GM21360 (cell line): ENCODE measurements around the gene BCL2L1.
"Not testable (repeated sequence)": the region's sequence is repeated elsewhere in the genome, so short reads cannot be mapped to it uniquely, and the experiment has no call there.

Experiments used
- ATAC-seq: cut with Tn5 transposase; IDR thresholded peaks from one replicate; pipeline ENCODE4 v1.9.1; 2021; ENCODE audit warnings: mild to moderate bottlenecking, moderate library complexity; ENCODE audit not compliant: unreplicated experiment

BCL2L1 gene

GRCh38 chr20:31722257-31723068 is at the start of gene BCL2L1:
BCL2L1 (minus strand) TSS chr20:31722868; CDS start chr20:31722218, 650 bp downstream.
- peak; percentile 24 for ATAC-seq

- no peak for ATAC-seq
These were observed 47.6 kb upstream of the BCL2L1 start for GRCh38 chr20:31770243-31770642.

DNA sequence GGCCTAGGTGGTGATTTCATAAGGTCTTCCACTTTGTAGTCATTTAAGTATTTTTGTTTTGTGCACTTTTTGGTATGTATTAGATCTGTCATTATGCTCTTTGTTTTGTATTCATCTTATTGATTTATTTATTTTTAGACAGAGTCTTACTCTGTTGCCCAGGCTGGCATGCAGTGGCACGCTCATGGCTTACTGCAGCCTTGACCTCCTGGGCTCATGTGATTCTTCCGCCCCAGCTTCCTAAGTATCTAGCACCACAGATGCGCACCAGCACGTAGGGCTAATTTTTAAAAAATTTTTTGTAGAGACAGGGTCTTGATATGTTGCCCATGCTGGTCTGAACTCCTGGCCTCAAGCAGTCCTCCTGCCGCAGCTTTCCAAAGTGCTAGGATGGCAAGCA is 47.0 kb upstream of the BCL2L1 start:
- ATAC-seq = no peak

DNA sequence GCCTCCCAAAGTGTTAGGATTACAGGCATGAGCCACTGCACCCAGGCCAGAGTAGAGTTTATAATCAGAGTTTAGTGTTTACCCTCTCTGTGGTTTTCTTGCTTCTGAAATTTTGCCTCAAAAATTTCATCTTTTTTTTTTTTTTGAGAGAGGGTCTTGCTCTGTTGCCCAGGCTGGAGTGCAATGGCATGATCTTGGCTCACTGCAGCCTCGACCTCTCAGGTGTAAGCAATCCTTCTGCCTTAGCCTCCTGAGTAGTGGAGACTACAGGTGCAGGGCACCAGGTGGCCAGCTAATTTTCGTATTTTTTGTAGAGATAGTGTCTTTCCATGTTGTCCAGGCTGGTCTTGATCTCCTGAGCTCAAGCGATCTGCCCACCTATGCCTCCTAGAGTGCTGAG is 45.1 kb upstream of the BCL2L1 start:
- no peak for ATAC-seq

- ATAC-seq = no peak
These were observed 42.1 kb upstream of the BCL2L1 start for GRCh38 chr20:31764641-31765305.

- ATAC-seq = no peak
These were observed 38.0 kb upstream of the BCL2L1 start for GRCh38 chr20:31760519-31761240.

- no peak for ATAC-seq
These were observed 37.3 kb upstream of the BCL2L1 start for GRCh38 chr20:31759836-31760518.

- no peak for ATAC-seq
These were observed 36.3 kb upstream of the BCL2L1 start for GRCh38 chr20:31758991-31759390.

- ATAC-seq = no peak
These were observed 35.9 kb upstream of the BCL2L1 start for GRCh38 chr20:31758521-31758920.

DNA sequence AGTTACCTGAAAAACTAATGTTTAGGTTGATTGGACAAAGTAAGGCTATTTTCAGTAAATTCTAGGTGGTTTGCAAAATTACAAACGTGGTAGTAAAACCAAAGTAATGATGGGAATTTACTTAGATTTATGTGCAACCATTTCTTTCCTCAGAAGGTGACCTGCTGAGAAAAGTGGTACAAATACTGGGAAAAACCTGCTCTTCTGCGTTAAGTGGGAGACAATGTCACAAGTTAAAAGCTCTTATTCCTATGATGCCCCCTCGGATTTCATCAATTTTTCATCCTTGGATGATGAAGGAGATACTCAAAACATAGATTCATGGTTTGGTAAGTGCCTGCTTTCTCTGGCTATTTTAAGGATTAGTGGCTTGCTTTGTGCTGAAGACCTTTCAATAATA is 34.6 kb upstream of the BCL2L1 start:
- ATAC-seq = no peak

GRCh38 chr20:31751126-31751525 is 28.5 kb upstream of the BCL2L1 start:
- ATAC-seq = no peak

DNA sequence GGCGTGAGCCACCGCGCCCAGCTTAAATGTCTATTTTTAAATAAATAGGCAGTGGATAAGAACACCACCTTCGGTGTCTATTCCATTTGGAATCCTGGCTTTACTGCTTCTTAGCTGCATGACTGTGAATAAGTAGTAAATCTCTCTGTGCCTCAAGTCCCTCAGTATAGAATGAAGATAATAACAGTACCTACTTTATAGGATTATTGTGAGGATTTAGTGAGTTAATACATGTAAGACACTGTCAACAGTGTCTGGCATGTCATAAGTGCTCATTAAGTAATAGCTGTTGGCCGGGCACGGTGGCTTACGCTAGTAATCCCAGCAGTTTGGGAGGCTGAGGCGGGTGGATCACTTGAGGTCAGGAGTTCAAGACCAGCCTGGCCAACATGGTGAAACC is 26.6 kb upstream of the BCL2L1 start:
- ATAC-seq = no peak

- ATAC-seq = no peak
These were observed 25.0 kb upstream of the BCL2L1 start for GRCh38 chr20:31747640-31748039.

- ATAC-seq = not testable (repeated sequence)
These were observed 24.4 kb upstream of the BCL2L1 start for GRCh38 chr20:31747028-31747427.

DNA sequence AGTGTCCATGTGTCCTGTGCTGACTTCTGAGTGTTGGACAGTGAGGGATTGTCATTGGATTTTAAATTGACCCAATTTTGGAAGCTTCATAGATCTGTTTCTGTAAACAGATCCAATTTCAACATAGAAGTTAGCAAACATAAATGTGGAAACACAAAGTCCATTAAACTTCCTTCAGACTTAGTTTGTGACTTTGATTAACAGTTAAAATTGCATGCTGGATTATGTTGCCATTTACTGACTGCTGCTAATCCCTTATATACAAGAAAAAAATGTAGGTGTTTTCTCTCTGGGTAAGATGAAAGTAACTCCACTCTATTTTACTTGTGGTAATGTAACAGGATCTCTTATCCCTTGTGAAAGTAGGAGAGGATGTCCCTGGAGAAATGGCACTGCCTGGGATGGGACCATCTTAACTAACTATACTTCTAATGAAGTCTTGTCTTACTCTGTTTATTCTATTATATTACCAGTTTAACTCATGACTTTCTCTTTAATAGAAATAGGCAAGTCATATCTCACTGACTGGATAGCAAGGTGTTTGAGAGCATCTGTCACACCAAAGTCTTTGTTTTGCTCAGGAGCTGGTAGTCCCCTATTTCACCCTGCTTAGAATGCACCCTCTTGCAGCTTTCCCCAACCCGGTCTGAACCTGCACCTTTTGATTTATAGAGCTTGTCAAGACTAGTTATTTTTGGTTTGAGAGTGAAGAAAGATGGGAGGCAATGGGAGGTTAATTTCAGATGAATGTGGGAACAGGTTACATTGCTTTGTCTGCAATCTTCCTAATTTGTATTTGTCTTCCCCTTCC is 23.6 kb upstream of the BCL2L1 start:
- no peak for ATAC-seq

DNA sequence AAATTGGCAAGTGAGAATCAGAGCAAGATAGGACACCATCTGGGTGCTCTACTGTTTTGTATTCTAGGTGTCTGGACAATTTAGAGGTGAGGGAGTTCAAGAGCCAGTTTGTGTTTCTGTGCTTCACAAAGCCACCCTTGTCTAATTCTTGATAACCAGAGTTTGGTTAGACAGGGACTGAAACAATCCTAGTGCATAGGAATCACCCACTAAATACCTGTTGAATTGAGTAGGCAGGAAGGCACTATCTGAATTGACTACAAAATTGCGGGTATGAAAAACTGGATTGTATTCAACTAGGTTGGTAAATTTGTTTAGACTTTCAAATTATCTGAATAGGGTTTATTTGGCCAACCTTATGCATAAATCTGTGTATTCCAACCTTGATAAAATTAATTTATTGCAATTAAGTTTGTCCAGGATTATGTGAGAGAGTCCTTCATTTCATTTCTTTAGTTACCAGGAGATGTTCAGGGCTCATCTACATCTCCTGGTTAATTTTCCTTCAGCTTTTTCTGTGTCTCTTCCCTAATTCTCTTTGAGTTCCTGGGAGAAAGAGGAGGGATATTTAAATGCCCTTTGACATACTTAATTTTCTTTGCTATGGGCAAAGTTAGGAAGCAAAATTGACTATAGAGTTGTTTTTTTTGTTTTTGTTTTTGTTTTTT is 18.1 kb upstream of the BCL2L1 start:
- no peak for ATAC-seq

DNA sequence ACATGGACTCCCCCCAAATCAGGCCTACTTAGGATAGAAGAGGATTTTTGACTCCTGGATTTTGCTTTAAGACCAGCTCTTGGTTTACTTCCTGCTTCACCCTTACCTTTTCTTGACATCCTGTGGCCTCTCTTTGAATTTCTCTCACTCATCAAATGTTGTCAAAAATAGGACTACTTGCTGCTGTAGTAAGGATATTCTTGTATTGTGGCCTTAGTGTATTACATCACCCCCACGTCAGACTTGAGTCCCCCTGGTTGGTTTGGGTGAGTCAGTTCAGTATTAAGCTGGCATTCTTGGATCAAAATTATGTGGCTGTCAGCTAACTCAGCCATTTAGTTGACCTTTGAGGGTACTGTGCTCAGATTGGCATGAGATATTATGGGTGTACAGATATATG is 17.5 kb upstream of the BCL2L1 start:
- ATAC-seq = no peak

DNA sequence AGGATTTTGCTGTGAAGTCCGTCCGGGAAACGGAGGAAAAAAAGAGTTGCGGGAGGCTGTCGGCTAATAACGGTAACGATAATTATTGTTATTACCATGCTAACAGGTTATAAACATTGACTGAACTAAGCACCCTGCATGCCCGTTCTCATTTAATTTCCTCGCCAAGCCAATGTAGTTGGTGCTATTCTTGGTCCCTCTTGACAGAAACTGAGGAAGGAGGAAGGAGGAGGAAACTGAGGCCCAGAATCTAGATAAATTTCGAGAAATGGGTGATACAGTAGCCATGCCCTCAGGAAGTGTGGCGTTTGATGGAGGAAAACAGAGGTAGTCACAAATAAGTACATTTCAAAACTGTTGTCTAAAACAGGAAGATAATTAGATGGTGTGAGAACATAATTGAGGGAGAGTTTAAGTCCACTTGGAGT is 16.9 kb upstream of the BCL2L1 start:
- no peak for ATAC-seq

DNA sequence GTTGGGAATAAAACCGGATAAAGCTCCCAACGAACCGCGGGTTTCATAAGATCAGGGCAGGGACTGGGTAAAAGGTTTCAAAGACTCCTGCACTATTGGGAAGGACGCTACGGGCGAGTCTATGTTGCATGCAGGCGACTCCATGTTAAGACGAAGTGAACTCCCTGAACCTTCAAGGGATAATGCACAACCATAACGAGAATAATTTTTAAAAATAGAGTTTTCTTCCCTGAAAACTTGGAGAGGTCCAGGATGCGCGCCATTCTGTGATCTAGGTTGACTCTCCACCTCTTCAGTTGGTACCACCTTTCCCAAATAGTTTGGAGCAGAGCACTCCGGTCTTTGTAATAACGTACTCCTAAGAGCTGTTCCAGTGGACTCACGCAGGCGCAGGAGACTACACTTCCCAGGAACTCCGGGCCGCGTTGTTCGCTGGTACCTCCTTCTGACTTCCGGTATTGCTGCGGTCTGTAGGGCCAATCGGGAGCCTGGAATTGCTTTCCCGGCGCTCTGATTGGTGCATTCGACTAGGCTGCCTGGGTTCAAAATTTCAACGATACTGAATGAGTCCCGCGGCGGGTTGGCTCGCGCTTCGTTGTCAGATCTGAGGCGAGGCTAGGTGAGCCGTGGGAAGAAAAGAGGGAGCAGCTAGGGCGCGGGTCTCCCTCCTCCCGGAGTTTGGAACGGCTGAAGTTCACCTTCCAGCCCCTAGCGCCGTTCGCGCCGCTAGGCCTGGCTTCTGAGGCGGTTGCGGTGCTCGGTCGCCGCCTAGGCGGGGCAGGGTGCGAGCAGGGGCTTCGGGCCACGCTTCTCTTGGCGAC is 16.3 kb upstream of the BCL2L1 start, which contains the start of gene TPX2:
TSS of gene TPX2 (plus strand) at position 562 of the 821 bp plus-strand sequence. CDS start 18,187 bp downstream, outside the sequence.
- ATAC-seq = peak; percentile 97
